Heart right ventricle (tissue), 16 donors: ENCODE measurements around the gene ZFAND6. TPM values are rescaled to one million over a fixed set of nuclear protein-coding genes. Genes with fewer than 3 reads are reported as not detected.
"Not testable (repeated sequence)": the region's sequence is repeated elsewhere in the genome, so short reads cannot be mapped to it uniquely, and the experiment has no call there.

Source experiments
- ATAC-seq, 8 donors: fragments of 200-7000 bp; cut with Tn5 transposase; one replicate each; pipeline ENCODE4 v1.9.1; 2020; ENCODE audit warnings: mild to moderate bottlenecking in 8 of 8, moderate library complexity in 8 of 8, moderate number of reproducible peaks in 1 of 8
- DNase-seq, 2 donors: peaks; one replicate each; pipeline ENCODE4 v3.0.0-alpha.2; 2020
- H3K27ac ChIP-seq, 10 donors: fragments of 200-600 bp; sonication (generic) in 2 of 10; one replicate each; pipeline versions ENCODE4 v1.5.0 to v1.8.0; 2020 to 2022; ENCODE audit warnings: mild to moderate bottlenecking in 3 of 10
- H3K27me3 ChIP-seq, 7 donors: fragments of 200-600 bp; one replicate each; pipeline ENCODE4 v1.8.0; 2021 to 2022; ENCODE audit warnings: mild to moderate bottlenecking in 2 of 7
- H3K36me3 ChIP-seq, 9 donors: fragments of 200-600 bp; sonication (generic) in 1 of 9; one replicate each; pipeline versions ENCODE4 v1.5.0 to v1.8.0; 2020 to 2022; ENCODE audit warnings: mild to moderate bottlenecking in 2 of 9
- H3K4me1 ChIP-seq, 9 donors: fragments of 200-600 bp; sonication (generic) in 1 of 9; one replicate each; pipeline versions ENCODE4 v1.5.0 to v1.8.0; 2020 to 2022; ENCODE audit warnings: mild to moderate bottlenecking in 4 of 9
- H3K4me3 ChIP-seq, 10 donors: fragments of 200-600 bp; sonication (generic) in 2 of 10; one replicate each; pipeline versions ENCODE4 v1.5.0 to v1.8.0; 2020 to 2022; ENCODE audit warnings: mild to moderate bottlenecking in 7 of 10, moderate library complexity in 2 of 10
- H3K9me3 ChIP-seq, 11 donors: fragments of 200-600 bp in 10 of 11; sonication (generic) in 2 of 11; one replicate each; pipeline versions ENCODE4 v1.5.0 to v1.8.0; 2013 to 2022; ENCODE audit warnings: mild to moderate bottlenecking in 2 of 11, control low read depth in 1 of 11, moderate library complexity in 1 of 11
- CTCF ChIP-seq, 9 donors: fragments of 200-600 bp; sonication (generic) in 2 of 9; IDR thresholded peaks; one replicate each; pipeline versions ENCODE4 v1.5.0 to v1.8.0; 2021 to 2022; ENCODE audit warnings: antibody characterized with exemption in 9 of 9, mild to moderate bottlenecking in 5 of 9, moderate library complexity in 1 of 9
- WGBS, 2 donors: extraction: QIAGEN DNeasy Blood & Tissue Kit; methylation state at CpG; one replicate each; pipeline ENCODE4 v1.1.7; 2013; ENCODE audit warnings: inconsistent platforms in 1 of 2; 5-methylcytosine and 5-hydroxymethylcytosine counted together
- intact Hi-C, 10 donors: fragments of 100-400 bp; cut with DNase I; formaldehyde crosslinking; loops; one replicate each; pipeline versions ENCODE4 v1.11.1 to v1.14.2; 2022
- polyA plus RNA-seq, 2 donors: library from polyadenylated mRNA; stranded (reverse); fragments of 200-250 nt; gene quantifications; one replicate each; pipeline ENCODE4 v1.2.3, GENCODE V29; 2013
- total RNA-seq, 10 donors: library from RNA; stranded (reverse); fragmentation: NEBNext Ultra II Directional in 3 of 10; extraction: Animal tissue kit (Norgen Biotek cat#: 25700) in 3 of 10; gene quantifications; one replicate each; pipeline versions ENCODE4 v1.2.1 to v1.2.4, GENCODE V29; 2021 to 2023
- donor health status: Arrhythmogenic right ventricular cardiomyopathy.
- donor health status: ischemic (EF 13 %, LVEDD 7.1; RV severe dilation, severe dysfunction).
- donor health status: healthy with polysubstance abuse.
- donor health status: DM: no; HTN: yes; CAD: no.
- donor health status: DM: no; HTN: no; CAD: no.
- donor health status: ischemic (EF 25% LVEDD 6.9; RV normal size, moderate dysfunction).
- donor health status: ischemic (EF 25% LVEDD 5.7; RV mildly dilated, moderate dysfunction).
- donor health status: healthy.
- donor health status: DM: yes; HTN: yes; CAD: no.
- donor health status: Ischemic cardiomyopathy.
- donor health status: ischemic (EF 35%, LVEDD 5.7; RV mildly dilated, moderate dysfunction).
- donor health status: nonischemic (EF 11% LVEDD 7.7; RV severe dilation, severe dysfunction).
- donor health status: DM: yes; HTN: yes; CAD: no.
- donor health status: PGD.
- donor health status: ischemic (EF 29% LVEDD 5.4; RV normal size, mild dysfunction).
- donor health status: nonischemic (EF 23%, LVEDD 6.1; RV moderate dilation, normal function).

ZFAND6 gene
- total and polyA plus RNA-seq, 12 donors = 34.5 to 89.5 (median 72.7) TPM

GRCh38 chr15:80121546-80121945 lies 62.1 kb downstream of the ZFAND6 start:
- H3K36me3 ChIP-seq = peaks cover 0 to 63% (median 6%) of the 10 kb centered on the region in 9 donors
- WGBS, 2 donors = 93 to 94% methylated on average over 4 of the region's 4 CpGs
- ATAC-seq (no peak), DNase-seq (no peak)
- intact Hi-C loops = no loop called here
- no peak overlapping the region for H3K27ac ChIP-seq
- H3K4me1 ChIP-seq = peaks cover 0 to 9% (median 0%) of the 10 kb centered on the region in 9 donors
- no peak for TF ChIP-seq CTCF (IDR thresholded peaks at IDR 0.05)
- no peaks in the 10 kb centered on the region for H3K27me3 ChIP-seq
- no peak overlapping the region for H3K4me3 ChIP-seq
- no peaks in the 10 kb centered on the region for H3K9me3 ChIP-seq

- WGBS, 2 donors = 93 to 96% methylated on average over 6 of the region's 6 CpGs
- TF ChIP-seq CTCF (IDR thresholded peaks at IDR 0.05) = no peak
- Histone ChIP-seq H3K27ac (no peak overlapping the region), H3K4me1 (peaks cover 0 to 9% (median 0%) of the 10 kb centered on the region in 9 donors), H3K36me3 (peaks cover 0 to 71% (median 7%) of the 10 kb centered on the region in 9 donors), H3K9me3 (no peaks in the 10 kb centered on the region), H3K27me3 (no peaks in the 10 kb centered on the region), H3K4me3 (no peak overlapping the region)
- DNase-seq = no peak
- no peak for ATAC-seq
- intact Hi-C loops = no loop called here
These were observed 63.6 kb downstream of the ZFAND6 start for GRCh38 chr15:80123034-80123433.

- H3K27me3 ChIP-seq, H3K4me1 ChIP-seq, intact Hi-C loops, H3K4me3 ChIP-seq, H3K9me3 ChIP-seq, ATAC-seq, DNase-seq, H3K27ac ChIP-seq: not testable (repeated sequence)
- peaks cover 0 to 78% (median 11%) of the 10 kb centered on the region in 9 donors for H3K36me3 ChIP-seq
- 97 to 99% methylated on average over 6 of the region's 6 CpGs for WGBS, 2 donors
These were observed 67.8 kb downstream of the ZFAND6 start for GRCh38 chr15:80127253-80127652.

- H3K4me1 ChIP-seq = no peaks in the 10 kb centered on the region
- 78 to 82% methylated on average over 2 of the region's 2 CpGs for WGBS, 2 donors
- TF ChIP-seq CTCF (IDR thresholded peaks at IDR 0.05) = no peak
- no peak overlapping the region for H3K4me3 ChIP-seq
- H3K36me3 ChIP-seq = peaks cover 0 to 78% (median 11%) of the 10 kb centered on the region in 9 donors
- no peaks in the 10 kb centered on the region for H3K27me3 ChIP-seq
- ATAC-seq (no peak), DNase-seq (no peak)
- H3K9me3 ChIP-seq = no peaks in the 10 kb centered on the region
- intact Hi-C loops = no loop called here
- no peak overlapping the region for H3K27ac ChIP-seq
These were observed 68.4 kb downstream of the ZFAND6 start for GRCh38 chr15:80127911-80128310.

GRCh38 chr15:80132382-80132781 lies 72.9 kb downstream of the ZFAND6 start:
- ATAC-seq = no peak
- Histone ChIP-seq H3K9me3 (no peaks in the 10 kb centered on the region), H3K4me3 (no peak overlapping the region), H3K4me1 (no peaks in the 10 kb centered on the region), H3K27ac (no peak overlapping the region), H3K36me3 (peaks cover 0 to 80% (median 16%) of the 10 kb centered on the region in 9 donors), H3K27me3 (no peaks in the 10 kb centered on the region)
- TF ChIP-seq CTCF (IDR thresholded peaks at IDR 0.05) = no peak
- 87 to 93% methylated on average over 3 of the region's 3 CpGs for whole genome bisulfite sequencing, 2 donors
- no peak for DNase-seq
- intact Hi-C loops = no loop called here
